ENCODE measurements around the gene SH3GL3. TPM values are rescaled to one million over a fixed set of nuclear protein-coding genes. Genes with fewer than 3 reads are reported as not detected.

The SH3GL3 gene
- total RNA-seq, 1 experiment from 2014 or later, result not detected

GRCh38 chr15:83422541-83422940 is 24.6 kb upstream of the SH3GL3 start:
- Histone ChIP-seq H3K4me1 (no peaks in the 10 kb centered on the region), H3K4me3 (ENCODE audit: low read depth, low read length) (no peak overlapping the region), H3K9me3 (no peaks in the 10 kb centered on the region), H3K36me3 (ENCODE audit: control insufficient read depth, insufficient read depth, low read length) (no peaks in the 10 kb centered on the region), H3K27me3 (replicated peaks; ENCODE audit: control insufficient read depth, insufficient read depth, low read length) (no peaks in the 10 kb centered on the region)
- no TSS peak for BruUV-seq (replicated peaks)
- DNase-seq, result no peak
- intact Hi-C loops (cut with micrococcal nuclease; ENCODE audit: unreplicated experiment), result no loop called here
- Mint-ChIP-seq H3K4me3 (ENCODE audit: unreplicated experiment) (no peak overlapping the region), H3K9me3 (ENCODE audit: unreplicated experiment) (peaks cover 10% of the 10 kb centered on the region), H3K36me3 (ENCODE audit: insufficient read depth, unreplicated experiment) (no peaks in the 10 kb centered on the region), H3K4me1 (ENCODE audit: low read depth, unreplicated experiment) (no peaks in the 10 kb centered on the region), H3K27me3 (ENCODE audit: insufficient read depth, unreplicated experiment) (peaks cover 15% of the 10 kb centered on the region), H3K27ac (ENCODE audit: unreplicated experiment) (no peak overlapping the region)
- ChIA-PET POLR2A (no interaction called here), CTCF (no interaction called here)
- TF ChIP-seq CTCF (IDR thresholded peaks at IDR 0.05; ENCODE audit: insufficient read depth in 1 of 2, low read depth in 1 of 2, low read length in 1 of 2, severe bottlenecking in 1 of 2, unreplicated experiment in 1 of 2), result no peak

- no peak for TF ChIP-seq CTCF (IDR thresholded peaks at IDR 0.05; ENCODE audit: insufficient read depth in 1 of 2, low read depth in 1 of 2, low read length in 1 of 2, severe bottlenecking in 1 of 2, unreplicated experiment in 1 of 2)
- H3K36me3 Mint-ChIP-seq (ENCODE audit: insufficient read depth, unreplicated experiment), result no peaks in the 10 kb centered on the region
- no peak overlapping the region for H3K27ac Mint-ChIP-seq (ENCODE audit: unreplicated experiment)
- intact Hi-C loops (cut with micrococcal nuclease; ENCODE audit: unreplicated experiment), result no loop called here
- POLR2A ChIA-PET, result no interaction called here
- Histone ChIP-seq H3K4me3 (ENCODE audit: low read depth, low read length) (no peak overlapping the region), H3K4me1 (no peaks in the 10 kb centered on the region), H3K36me3 (ENCODE audit: control insufficient read depth, insufficient read depth, low read length) (no peaks in the 10 kb centered on the region), H3K9me3 (peaks cover 7% of the 10 kb centered on the region; the same call in 1 of the 2 replicates), H3K27me3 (replicated peaks; ENCODE audit: control insufficient read depth, insufficient read depth, low read length) (no peaks in the 10 kb centered on the region)
- no peaks in the 10 kb centered on the region for H3K4me1 Mint-ChIP-seq (ENCODE audit: low read depth, unreplicated experiment)
- peaks cover 15% of the 10 kb centered on the region for H3K27me3 Mint-ChIP-seq (ENCODE audit: insufficient read depth, unreplicated experiment)
- H3K9me3 Mint-ChIP-seq (ENCODE audit: unreplicated experiment), result peaks cover 10% of the 10 kb centered on the region
- CTCF ChIA-PET, result interaction anchor here (0.6 kb wide), 1 partner anchor 145 kb away, joined by 3 read pairs; no protein-coding TSS in a partner anchor
- no peak overlapping the region for H3K4me3 Mint-ChIP-seq (ENCODE audit: unreplicated experiment)
- no TSS peak for BruUV-seq (replicated peaks)
- no peak for DNase-seq
Observed at GRCh38 chr15:83424101-83424500, 23.0 kb upstream of the SH3GL3 start.

GRCh38 chr15:83430441-83430840 is 16.7 kb upstream of the SH3GL3 start:
- Mint-ChIP-seq H3K27me3 (ENCODE audit: insufficient read depth, unreplicated experiment) (peaks cover 6% of the 10 kb centered on the region), H3K4me1 (ENCODE audit: low read depth, unreplicated experiment) (no peaks in the 10 kb centered on the region), H3K36me3 (ENCODE audit: insufficient read depth, unreplicated experiment) (no peaks in the 10 kb centered on the region), H3K9me3 (ENCODE audit: unreplicated experiment) (peaks cover 10% of the 10 kb centered on the region), H3K27ac (ENCODE audit: unreplicated experiment) (no peak overlapping the region), H3K4me3 (ENCODE audit: unreplicated experiment) (no peak overlapping the region)
- POLR2A ChIA-PET, result no interaction called here
- Histone ChIP-seq H3K27me3 (replicated peaks; ENCODE audit: control insufficient read depth, insufficient read depth, low read length) (no peaks in the 10 kb centered on the region), H3K36me3 (ENCODE audit: control insufficient read depth, insufficient read depth, low read length) (no peaks in the 10 kb centered on the region), H3K4me3 (ENCODE audit: low read depth, low read length) (no peak overlapping the region), H3K4me1 (peaks cover 5% of the 10 kb centered on the region; the same call in 1 of the 2 replicates), H3K9me3 (peaks cover 7% of the 10 kb centered on the region; the same call in 1 of the 2 replicates)
- no peak for DNase-seq
- no peak for TF ChIP-seq CTCF (IDR thresholded peaks at IDR 0.05; ENCODE audit: insufficient read depth in 1 of 2, low read depth in 1 of 2, low read length in 1 of 2, severe bottlenecking in 1 of 2, unreplicated experiment in 1 of 2)
- no TSS peak for BruUV-seq (replicated peaks)
- CTCF ChIA-PET, result interaction anchor here (0.6 kb wide), 1 partner anchor 182 kb away, joined by 3 read pairs; no protein-coding TSS in a partner anchor
- intact Hi-C loops (cut with micrococcal nuclease; ENCODE audit: unreplicated experiment), result no loop called here

All from Caco-2 (cell line).